ENCODE measurements around the gene TRAIP. TPM values are rescaled to one million over a fixed set of nuclear protein-coding genes. Genes with fewer than 3 reads are reported as not detected.

The TRAIP gene
- total and polyA plus RNA-seq, 3 donors from 2014 or later, result 15.8 to 21.3 (median 16.0) TPM

DNA sequence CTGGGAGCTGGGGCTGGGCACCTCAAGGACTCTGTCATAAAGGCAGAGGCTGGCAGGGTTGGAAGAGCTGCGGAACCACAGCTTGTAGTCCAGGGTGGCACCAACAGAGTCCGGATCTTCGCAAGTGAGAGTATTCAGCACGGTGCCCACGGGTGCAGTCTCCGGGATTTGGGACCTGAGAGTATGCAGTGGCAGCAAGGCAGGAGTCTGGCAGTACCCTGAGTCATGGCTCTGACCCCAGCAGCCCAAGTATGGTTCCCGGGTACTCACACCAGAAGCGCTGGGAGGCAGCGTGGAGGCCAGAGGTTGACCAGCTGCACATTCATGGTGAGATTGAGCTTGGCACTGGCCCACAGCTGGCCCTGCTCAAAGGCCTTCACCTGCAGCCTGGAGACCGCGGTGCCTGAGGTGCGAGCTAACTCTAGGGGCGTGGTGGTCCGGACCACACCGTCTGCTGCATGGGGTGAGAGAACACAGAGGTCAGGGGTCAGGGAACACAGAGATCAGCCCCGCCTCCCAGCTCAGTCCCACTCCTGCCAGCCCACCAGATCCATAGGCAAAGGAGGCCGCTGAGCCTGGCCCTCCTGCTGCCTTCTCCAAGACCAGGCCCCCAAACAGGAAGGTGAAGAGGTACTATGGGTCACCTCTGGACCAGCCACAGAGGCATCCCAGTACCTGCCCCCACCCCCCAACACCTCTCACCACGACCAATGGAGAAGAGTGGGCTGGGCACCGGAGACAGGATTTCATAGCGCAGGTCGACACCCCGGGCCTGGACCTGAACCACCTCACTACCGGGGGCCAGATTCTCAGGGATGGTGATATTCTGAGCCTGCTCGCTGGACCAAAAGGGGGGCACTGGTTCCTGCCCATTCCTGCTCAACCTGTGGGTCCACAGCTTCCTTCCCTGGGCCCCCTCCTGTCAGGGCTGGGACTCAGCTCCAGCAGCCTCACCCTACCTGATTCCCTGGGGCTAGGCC, 61.1 kb downstream of the TRAIP start:
- no peak overlapping the region for H3K27ac ChIP-seq
- WGBS, 2 donors, result 77 to 85% methylated on average over 13 to 24 of the region's 24 CpGs
- H3K27me3 ChIP-seq, result no peaks in the 10 kb centered on the region
- no peak overlapping the region for H3K4me3 ChIP-seq
- no peak for DNase-seq
- H3K4me1 ChIP-seq, result peaks cover 12% of the 10 kb centered on the region
- H3K9me3 ChIP-seq, result no peaks in the 10 kb centered on the region
- H3K36me3 ChIP-seq (ENCODE audit: low read depth, missing control alignments), result no peaks in the 10 kb centered on the region
- no peak for TF ChIP-seq POLR2A (IDR thresholded peaks at IDR 0.05)
- TF ChIP-seq, protein P1, sequence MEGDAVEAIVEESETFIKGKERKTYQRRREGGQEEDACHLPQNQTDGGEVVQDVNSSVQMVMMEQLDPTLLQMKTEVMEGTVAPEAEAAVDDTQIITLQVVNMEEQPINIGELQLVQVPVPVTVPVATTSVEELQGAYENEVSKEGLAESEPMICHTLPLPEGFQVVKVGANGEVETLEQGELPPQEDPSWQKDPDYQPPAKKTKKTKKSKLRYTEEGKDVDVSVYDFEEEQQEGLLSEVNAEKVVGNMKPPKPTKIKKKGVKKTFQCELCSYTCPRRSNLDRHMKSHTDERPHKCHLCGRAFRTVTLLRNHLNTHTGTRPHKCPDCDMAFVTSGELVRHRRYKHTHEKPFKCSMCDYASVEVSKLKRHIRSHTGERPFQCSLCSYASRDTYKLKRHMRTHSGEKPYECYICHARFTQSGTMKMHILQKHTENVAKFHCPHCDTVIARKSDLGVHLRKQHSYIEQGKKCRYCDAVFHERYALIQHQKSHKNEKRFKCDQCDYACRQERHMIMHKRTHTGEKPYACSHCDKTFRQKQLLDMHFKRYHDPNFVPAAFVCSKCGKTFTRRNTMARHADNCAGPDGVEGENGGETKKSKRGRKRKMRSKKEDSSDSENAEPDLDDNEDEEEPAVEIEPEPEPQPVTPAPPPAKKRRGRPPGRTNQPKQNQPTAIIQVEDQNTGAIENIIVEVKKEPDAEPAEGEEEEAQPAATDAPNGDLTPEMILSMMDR (IDR thresholded peaks at IDR 0.05), result no peak
- intact Hi-C loops (cut with DNase I; ENCODE audit: low total_unique reads), result no loop called here

DNA sequence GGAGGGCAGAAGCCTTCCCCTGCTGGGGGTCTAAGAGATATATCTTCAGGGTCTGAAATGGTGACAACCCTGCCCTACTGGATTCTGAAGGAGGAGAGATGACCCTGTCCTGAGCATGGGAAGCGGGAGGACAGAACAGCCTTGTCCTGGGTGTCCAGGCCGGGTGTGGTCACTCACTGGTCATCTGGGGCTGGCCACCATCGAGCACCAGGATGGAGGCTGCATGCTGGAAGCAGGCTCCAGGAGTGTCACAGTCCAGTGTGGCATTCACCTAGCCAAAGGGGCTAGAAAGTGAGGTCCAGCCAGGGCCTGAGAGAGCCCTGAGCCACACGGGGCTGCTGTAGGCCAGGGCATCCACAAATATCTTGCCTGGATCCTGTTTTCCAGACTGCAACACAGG, 61.9 kb downstream of the TRAIP start:
- intact Hi-C loops (cut with DNase I; ENCODE audit: low total_unique reads), result no loop called here
- no peaks in the 10 kb centered on the region for H3K9me3 ChIP-seq
- no peak overlapping the region for H3K27ac ChIP-seq
- H3K27me3 ChIP-seq, result no peaks in the 10 kb centered on the region
- no peaks in the 10 kb centered on the region for H3K36me3 ChIP-seq (ENCODE audit: low read depth, missing control alignments)
- TF ChIP-seq POLR2A (IDR thresholded peaks at IDR 0.05), result no peak
- TF ChIP-seq, protein P1 (IDR thresholded peaks at IDR 0.05), result no peak
- H3K4me3 ChIP-seq, result no peak overlapping the region
- peaks cover 9% of the 10 kb centered on the region for H3K4me1 ChIP-seq
- 90 to 93% methylated on average over 3 to 4 of the region's 4 CpGs for WGBS, 2 donors
- DNase-seq, result no peak

DNA sequence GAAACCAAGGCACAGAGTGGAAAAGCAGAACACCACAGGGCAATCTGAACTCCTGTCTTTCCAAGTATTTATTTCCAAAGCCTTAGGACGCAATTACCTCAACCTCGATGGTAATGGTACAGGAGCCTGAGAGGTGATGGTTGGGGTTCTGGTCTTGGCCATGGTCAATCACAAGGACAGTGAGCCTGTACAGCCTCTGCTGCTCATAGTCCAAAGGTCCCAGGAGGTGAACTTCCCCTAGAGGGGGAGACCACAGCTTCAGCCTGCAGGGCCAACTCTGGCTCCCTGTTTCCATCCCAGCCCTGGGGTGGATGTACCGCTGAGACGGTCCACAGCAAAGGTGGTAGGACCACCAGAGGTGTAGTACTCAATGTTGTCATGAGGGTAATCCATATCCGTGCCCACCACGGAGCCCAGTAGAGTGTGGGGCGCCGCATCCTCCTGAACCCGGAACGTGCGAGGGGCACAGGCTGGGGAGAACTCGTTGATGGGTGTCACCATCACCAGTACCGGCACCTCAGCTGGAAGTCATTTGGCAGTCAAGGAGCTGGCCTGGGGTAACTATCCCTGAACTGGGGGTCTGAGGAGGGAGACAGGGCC, 62.8 kb downstream of the TRAIP start:
- 93 to 96% methylated on average over 13 of the region's 13 CpGs for WGBS, 2 donors
- intact Hi-C loops (cut with DNase I; ENCODE audit: low total_unique reads), result no loop called here
- Histone ChIP-seq H3K36me3 (ENCODE audit: low read depth, missing control alignments) (no peaks in the 10 kb centered on the region), H3K9me3 (no peaks in the 10 kb centered on the region), H3K4me3 (no peak overlapping the region), H3K4me1 (peaks cover 6% of the 10 kb centered on the region), H3K27me3 (no peaks in the 10 kb centered on the region), H3K27ac (no peak overlapping the region)
- no peak for TF ChIP-seq POLR2A (IDR thresholded peaks at IDR 0.05)
- TF ChIP-seq, protein P1 (IDR thresholded peaks at IDR 0.05), result no peak
- no peak for DNase-seq

DNA sequence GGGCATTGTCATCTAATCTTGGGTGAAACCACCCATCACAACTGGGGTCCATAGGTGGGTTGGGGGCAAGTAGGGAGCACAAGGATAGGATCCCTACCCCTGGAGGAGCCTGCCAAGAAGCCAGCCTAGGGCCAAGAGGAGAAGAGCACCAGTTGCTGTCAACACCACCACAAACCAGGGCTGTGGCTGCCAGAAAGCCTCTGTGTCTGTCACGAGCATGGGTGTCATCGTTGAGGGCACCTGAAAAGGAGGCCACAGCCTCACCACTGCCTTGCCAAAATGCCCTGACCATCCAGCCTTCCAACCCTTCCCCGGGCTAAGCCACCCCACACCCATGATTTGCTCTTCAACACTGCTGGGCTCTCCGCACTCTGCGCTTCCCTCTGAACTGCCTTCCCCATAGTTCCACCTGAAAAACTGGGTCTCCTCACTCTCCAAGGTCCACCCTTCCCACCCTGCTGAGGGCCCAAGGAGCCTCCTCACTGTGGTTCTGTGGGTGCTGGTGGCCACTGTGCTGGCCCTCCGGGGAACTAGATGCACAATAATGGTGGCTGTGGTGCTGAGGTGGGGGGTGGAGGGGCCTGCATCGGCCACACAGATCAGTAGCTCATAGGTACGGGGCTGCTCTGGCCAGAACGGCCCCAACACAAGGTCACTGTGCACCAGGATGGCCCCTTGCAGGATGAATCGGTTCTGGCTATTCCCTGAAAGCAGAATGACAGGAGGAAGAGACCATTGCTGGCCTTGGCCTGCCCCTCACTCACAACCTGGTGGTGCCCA, 63.8 kb downstream of the TRAIP start:
- H3K9me3 ChIP-seq, result no peaks in the 10 kb centered on the region
- no peak for DNase-seq
- no peaks in the 10 kb centered on the region for H3K36me3 ChIP-seq (ENCODE audit: low read depth, missing control alignments)
- H3K4me3 ChIP-seq, result no peak overlapping the region
- TF ChIP-seq POLR2A (IDR thresholded peaks at IDR 0.05), result no peak
- TF ChIP-seq, protein P1 (IDR thresholded peaks at IDR 0.05), result no peak
- 93% methylated on average over 6 to 10 of the region's 10 CpGs for WGBS, 2 donors
- intact Hi-C loops (cut with DNase I; ENCODE audit: low total_unique reads), result no loop called here
- peaks cover 6% of the 10 kb centered on the region for H3K4me1 ChIP-seq
- H3K27me3 ChIP-seq, result no peaks in the 10 kb centered on the region
- H3K27ac ChIP-seq, result no peak overlapping the region

Measured in testis (tissue), 3 donors.